Epithelial cell of prostate (primary cell): ENCODE results near the gene DBT.
"Not testable (repeated sequence)": the region's sequence is repeated elsewhere in the genome, so short reads cannot be mapped to it uniquely, and the experiment has no call there.

Experiments used
- DNase-seq: peaks from one replicate; pipeline ENCODE4 v3.0.0-alpha.2; 2011; ENCODE audit warnings: low read depth, low spot score
- H3K27ac ChIP-seq: fragments of 450-650 bp; 2 replicates; pipeline ENCODE4 v1.5.1; 2017; ENCODE audit warnings: mild to moderate bottlenecking

The DBT gene

GRCh38 chr1:100253552-100253951, 3.9 kb upstream of the DBT start:
- H3K27ac ChIP-seq, result no peak overlapping the region
- DNase-seq, result no peak

GRCh38 chr1:100252901-100253300, 3.3 kb upstream of the DBT start:
- no peak overlapping the region for H3K27ac ChIP-seq
- no peak for DNase-seq

- no peak for DNase-seq
These were observed 1.2 kb upstream of the DBT start for GRCh38 chr1:100250807-100251206.

GRCh38 chr1:100250264-100250663, 630 bp upstream of the DBT start:
- no peak for DNase-seq
- H3K27ac ChIP-seq, result peak overlapping the region; percentile 63

More at GRCh38 chr1:100250807-100251206, 1.2 kb upstream of the DBT start:
- H3K27ac ChIP-seq, result no peak overlapping the region

GRCh38 chr1:100249155-100249536, 488 bp downstream of the DBT start:
- peak overlapping the region; percentile 63 for H3K27ac ChIP-seq
- no peak for DNase-seq

GRCh38 chr1:100246738-100247137, 2.9 kb downstream of the DBT start:
- no peak overlapping the region for H3K27ac ChIP-seq
- DNase-seq, result no peak

- H3K27ac ChIP-seq, result no peak overlapping the region
- DNase-seq, result no peak
These were observed 9.0 kb downstream of the DBT start for GRCh38 chr1:100240631-100241030.

GRCh38 chr1:100239961-100240360, 9.7 kb downstream of the DBT start:
- no peak overlapping the region for H3K27ac ChIP-seq
- DNase-seq, result no peak

- H3K27ac ChIP-seq, result no peak overlapping the region
- no peak for DNase-seq
These were observed 12.5 kb downstream of the DBT start for GRCh38 chr1:100237091-100237490.

- H3K27ac ChIP-seq, result peak overlapping the region; percentile 84
- no peak for DNase-seq
These were observed 15.2 kb downstream of the DBT start for GRCh38 chr1:100234432-100234831.

- not testable (repeated sequence) for DNase-seq
- peak overlapping the region; percentile 84 for H3K27ac ChIP-seq
These were observed 16.1 kb downstream of the DBT start for GRCh38 chr1:100233566-100233965.

GRCh38 chr1:100232156-100232555, 17.5 kb downstream of the DBT start:
- DNase-seq, result no peak
- H3K27ac ChIP-seq, result no peak overlapping the region

GRCh38 chr1:100231721-100232120, 17.9 kb downstream of the DBT start:
- no peak overlapping the region for H3K27ac ChIP-seq
- no peak for DNase-seq

GRCh38 chr1:100230765-100231164, 18.9 kb downstream of the DBT start:
- H3K27ac ChIP-seq, result no peak overlapping the region
- DNase-seq, result no peak

- DNase-seq, result no peak
- H3K27ac ChIP-seq, result no peak overlapping the region
These were observed 19.8 kb downstream of the DBT start for GRCh38 chr1:100229681-100230443.

GRCh38 chr1:100222428-100222827, 27.2 kb downstream of the DBT start:
- DNase-seq, result no peak

GRCh38 chr1:100219883-100220282, 29.8 kb downstream of the DBT start:
- no peak overlapping the region for H3K27ac ChIP-seq
- DNase-seq, result no peak

More at GRCh38 chr1:100222428-100222827, 27.2 kb downstream of the DBT start:
- H3K27ac ChIP-seq, result no peak overlapping the region

GRCh38 chr1:100219457-100219856, 30.2 kb downstream of the DBT start:
- no peak for DNase-seq
- no peak overlapping the region for H3K27ac ChIP-seq

GRCh38 chr1:100217834-100218233, 31.8 kb downstream of the DBT start:
- H3K27ac ChIP-seq, result no peak overlapping the region

GRCh38 chr1:100215101-100215500, 34.5 kb downstream of the DBT start:
- H3K27ac ChIP-seq, result no peak overlapping the region
- no peak for DNase-seq

More at GRCh38 chr1:100217834-100218233, 31.8 kb downstream of the DBT start:
- no peak for DNase-seq

- no peak for DNase-seq
- H3K27ac ChIP-seq, result no peak overlapping the region
These were observed 36.5 kb downstream of the DBT start for GRCh38 chr1:100213141-100213540.

- DNase-seq, result no peak
- H3K27ac ChIP-seq, result no peak overlapping the region
These were observed 43.3 kb downstream of the DBT start for GRCh38 chr1:100206301-100206700.
